GM23338 (cell line): ENCODE results near the gene VPS35. TPM values are rescaled to one million over a fixed set of nuclear protein-coding genes. Genes with fewer than 3 reads are reported as not detected.

Experiments used
- ATAC-seq: fragments of 200-7000 bp; cut with Tn5 transposase; 3 replicates; pipeline ENCODE4 v1.9.1; 2020
- DNase-seq: peaks from one replicate; pipeline ENCODE4 v3.0.0-alpha.2; 2015; ENCODE audit warnings: low spot score
- H2AFZ ChIP-seq: fragments of 200-600 bp; sonication (generic); 2 replicates; pipeline ENCODE4 v1.8.0; 2016; ENCODE audit warnings: antibody characterized with exemption, mild to moderate bottlenecking, moderate library complexity
- H3F3A ChIP-seq: fragments of 200-600 bp; sonication (generic); replicated peaks from 2 replicates; pipeline ENCODE4 v1.8.0; 2017; ENCODE audit warnings: antibody characterized with exemption, mixed run types, low read depth
- H3K27ac ChIP-seq: fragments of 200-600 bp; sonication (generic); 2 replicates; pipeline ENCODE4 v1.6.1; 2016; ENCODE audit warnings: low read depth
- H3K27me3 ChIP-seq: fragments of 200-600 bp; sonication (generic); 2 replicates; pipeline ENCODE4 v1.8.0; 2016; ENCODE audit warnings: mild to moderate bottlenecking, mixed run types, moderate library complexity; ENCODE audit not compliant: insufficient read depth
- H3K36me3 ChIP-seq: fragments of 200-600 bp; sonication (generic); 2 replicates; pipeline ENCODE4 v1.8.0; 2016; ENCODE audit warnings: mild to moderate bottlenecking; ENCODE audit not compliant: insufficient read depth
- H3K4me1 ChIP-seq: fragments of 200-600 bp; sonication (generic); 2 replicates; pipeline ENCODE4 v1.8.0; 2016; ENCODE audit warnings: mild to moderate bottlenecking, moderate library complexity; ENCODE audit not compliant: insufficient read depth
- H3K4me2 ChIP-seq: fragments of 200-600 bp; sonication (generic); 2 replicates; pipeline ENCODE4 v1.7.1; 2017; ENCODE audit warnings: mixed run types
- H3K4me3 ChIP-seq: fragments of 200-600 bp; sonication (generic); 2 replicates; pipeline ENCODE4 v1.6.1; 2016; ENCODE audit warnings: mixed run types
- H3K79me2 ChIP-seq: fragments of 200-600 bp; sonication (generic); replicated peaks from 2 replicates; pipeline ENCODE4 v1.8.0; 2017; ENCODE audit warnings: mild to moderate bottlenecking; ENCODE audit not compliant: insufficient read depth
- H3K9me2 ChIP-seq: fragments of 200-600 bp; sonication (generic); 2 replicates; pipeline ENCODE4 v1.8.0; 2017; ENCODE audit not compliant: insufficient read depth
- H4K20me1 ChIP-seq: fragments of 200-600 bp; sonication (generic); replicated peaks from 2 replicates; pipeline ENCODE4 v1.8.0; 2017; ENCODE audit warnings: mild to moderate bottlenecking; ENCODE audit not compliant: insufficient read depth
- H3K27ac Mint-ChIP-seq: 2 replicates; pipeline ENCODE4 v1.8.0; 2020; ENCODE audit warnings: inconsistent platforms, mild to moderate bottlenecking, moderate library complexity, mixed read lengths
- H3K27me3 Mint-ChIP-seq: 3 replicates; pipeline ENCODE4 v1.8.0; 2022; ENCODE audit warnings: low read depth, mild to moderate bottlenecking, moderate library complexity, mixed read lengths, inconsistent platforms; ENCODE audit not compliant: insufficient read depth, poor library complexity
- H3K36me3 Mint-ChIP-seq: 3 replicates; pipeline ENCODE4 v1.8.0; 2021; ENCODE audit warnings: low read depth, mild to moderate bottlenecking, inconsistent platforms, moderate library complexity, mixed read lengths
- H3K4me1 Mint-ChIP-seq: 3 replicates; pipeline ENCODE4 v1.8.0; 2020; ENCODE audit warnings: mild to moderate bottlenecking, inconsistent platforms, mixed read lengths
- H3K4me3 Mint-ChIP-seq: 3 replicates; pipeline ENCODE4 v1.8.0; 2021; ENCODE audit warnings: moderate library complexity, mild to moderate bottlenecking, inconsistent platforms, mixed read lengths
- H3K9me3 Mint-ChIP-seq: 3 replicates; pipeline ENCODE4 v1.8.0; 2020; ENCODE audit warnings: moderate library complexity, mild to moderate bottlenecking, inconsistent platforms, mixed read lengths
- CREB1 ChIP-seq: fragments of 250-450 bp; sonication (Bioruptor Pico); IDR thresholded peaks from 2 replicates; pipeline ENCODE4 v1.5.0; 2020; ENCODE audit warnings: low read depth, mild to moderate bottlenecking, moderate library complexity
- CTCF ChIP-seq, 2 experiments: fragments of 200-600 bp in 1 of 2; sonication (generic) in 1 of 2; conservative IDR thresholded peaks; 2 replicates each; pipeline versions ENCODE4 v1.5.1 to v1.6.1; 2016 to 2017; ENCODE audit warnings: antibody characterized with exemption in 2 of 2, low read depth in 2 of 2, mild to moderate bottlenecking in 2 of 2, moderate library complexity in 1 of 2
- ETS1 ChIP-seq: IDR thresholded peaks from 2 replicates; pipeline ENCODE4 v1.6.1; 2016; ENCODE audit warnings: antibody characterized with exemption
- EZH2 ChIP-seq: fragments of 200-600 bp; sonication (generic); IDR thresholded peaks from one replicate; pipeline ENCODE4 v1.8.0; 2017; ENCODE audit warnings: antibody characterized with exemption, mild to moderate bottlenecking, low read depth; ENCODE audit not compliant: unreplicated experiment
- EZH2phosphoT487 ChIP-seq: fragments of 200-600 bp; sonication (generic); IDR thresholded peaks from one replicate; pipeline ENCODE4 v1.8.1; 2018; ENCODE audit warnings: antibody characterized with exemption; ENCODE audit not compliant: unreplicated experiment
- JUNB ChIP-seq: IDR thresholded peaks from one replicate; pipeline ENCODE4 v1.6.1; 2016; ENCODE audit warnings: antibody characterized with exemption; ENCODE audit not compliant: unreplicated experiment
- NANOG ChIP-seq: IDR thresholded peaks from 2 replicates; pipeline ENCODE4 v1.6.1; 2016; ENCODE audit warnings: antibody characterized with exemption, borderline replicate concordance
- POLR2AphosphoS5 ChIP-seq: IDR thresholded peaks from 2 replicates; pipeline ENCODE4 v1.6.1; 2016; ENCODE audit warnings: antibody characterized with exemption, low read depth
- REST ChIP-seq: IDR thresholded peaks from one replicate; pipeline ENCODE4 v1.6.1; 2018; ENCODE audit warnings: antibody characterized with exemption; ENCODE audit not compliant: unreplicated experiment
- STAT1 ChIP-seq: IDR thresholded peaks from one replicate; pipeline ENCODE4 v1.6.1; 2016; ENCODE audit warnings: antibody characterized with exemption; ENCODE audit not compliant: unreplicated experiment
- ZNF114 ChIP-seq: fragments of 250-450 bp; sonication (Bioruptor Pico); IDR thresholded peaks from 2 replicates; pipeline ENCODE4 v1.5.0; 2020; ENCODE audit warnings: mild to moderate bottlenecking, moderate library complexity
- ZNF331 ChIP-seq: fragments of 250-450 bp; sonication (Bioruptor Pico); IDR thresholded peaks from 2 replicates; pipeline ENCODE4 v1.5.0; 2020; ENCODE audit warnings: low read depth, mild to moderate bottlenecking, moderate library complexity
- ZNF462 ChIP-seq: fragments of 250-450 bp; sonication (Bioruptor Pico); IDR thresholded peaks from 2 replicates; pipeline ENCODE4 v1.5.0; 2020; ENCODE audit warnings: mild to moderate bottlenecking, moderate library complexity
- polyA plus RNA-seq: library from polyadenylated mRNA; unstranded; fragments of >200 nt; fragmentation: Nextera tagmentation; extraction: Ambion mirVana; gene quantifications from 2 replicates; pipeline ENCODE4 v1.2.1, GENCODE V29; 2016
- total RNA-seq: library from RNA; depleted of rRNA; stranded (reverse); fragments of >200 nt; shearing (Covaris generic); gene quantifications from 2 replicates; pipeline ENCODE4 v1.2.3, GENCODE V29; 2014

Gene VPS35
- total and polyA plus RNA-seq, 2 experiments from 2014 or later = 31.1 to 40.0 TPM

GRCh38 chr16:46687486-46687885 lies 1.5 kb downstream of the VPS35 start:
- H2AFZ ChIP-seq = no peak overlapping the region
- H3K4me3 Mint-ChIP-seq = no peak overlapping the region
- no peaks in the 10 kb centered on the region for H3K27me3 ChIP-seq

More at GRCh38 chr16:46687486-46687885, 1.5 kb downstream of the VPS35 start:
- Mint-ChIP-seq H3K4me1 (peaks cover 34% of the 10 kb centered on the region), H3K27me3 (peaks cover 2% of the 10 kb centered on the region), H3K27ac (no peak overlapping the region), H3K9me3 (no peaks in the 10 kb centered on the region), H3K36me3 (no peaks in the 10 kb centered on the region; the same call in none of the 3 replicates)
- Histone ChIP-seq H3F3A (no peaks in the 10 kb centered on the region), H3K4me3 (peak overlapping the region; percentile 87), H4K20me1 (peaks cover 57% of the 10 kb centered on the region), H3K4me1 (peaks cover 36% of the 10 kb centered on the region), H3K4me2 (peak overlapping the region; percentile 85), H3K9me2 (no peaks in the 10 kb centered on the region), H3K36me3 (peaks cover 8% of the 10 kb centered on the region; the same call in 1 of the 2 replicates), H3K27ac (0 out of 2 replicates have a peak overlapping the region, but pooled peaks have one; percentile 65), H3K79me2 (peaks cover 88% of the 10 kb centered on the region)
- ATAC-seq (no peak), DNase-seq (no peak)
- TF ChIP-seq REST (no peak), STAT1 (no peak), POLR2AphosphoS5 (no peak), EZH2 (no peak), ETS1 (no peak), CTCF (conservative IDR thresholded peaks at IDR 0.05; ENCODE audit: low read depth in 2 of 2) (no peak), ZNF114 (CRISPR knock-in tag) (no peak), CREB1 (CRISPR knock-in tag) (no peak), JUNB (no peak), EZH2phosphoT487 (no peak), NANOG (no peak), ZNF462 (CRISPR knock-in tag) (no peak), ZNF331 (CRISPR knock-in tag) (no peak)
